Transverse colon (tissue), 4 donors: ENCODE measurements around the gene GPR173.

Experiments used
- CTCF ChIP-seq, 5 experiments: fragments of 200-600 bp in 3 of 5; fragments of 450-650 bp in 2 of 5; sonication (generic) in 3 of 5; IDR thresholded peaks; 1 replicate in 2 of 5; 2 replicates in 3 of 5; pipeline ENCODE4 v1.5.1; 2016 to 2017; ENCODE audit warnings: antibody characterized with exemption in 5 of 5, inconsistent platforms in 3 of 5, mild to moderate bottlenecking in 2 of 5, moderate library complexity in 1 of 5
- EP300 ChIP-seq: sonication (generic); formaldehyde crosslinking; IDR thresholded peaks from one replicate; pipeline ENCODE4 v1.6.1; 2017; ENCODE audit warnings: antibody characterized with exemption, low read depth
- POLR2A ChIP-seq: fragments of 450-650 bp; IDR thresholded peaks from one replicate; pipeline ENCODE4 v1.6.1; 2016; ENCODE audit warnings: antibody characterized with exemption, mild to moderate bottlenecking, moderate library complexity
- POLR2AphosphoS5 ChIP-seq, 3 donors: sonication (generic); formaldehyde crosslinking; IDR thresholded peaks; one replicate each; pipeline ENCODE4 v1.6.1; 2016; ENCODE audit warnings: antibody characterized with exemption in 3 of 3

- TF ChIP-seq POLR2A (no peak), CTCF (IDR thresholded peaks at IDR 0.05) (no peak), EP300 (no peak), POLR2AphosphoS5 (IDR thresholded peaks at IDR 0.05) (no peak)
Observed at GRCh38 chrX:53048169-53049126, at the start of gene GPR173.
